OCI-LY7 (cell line): ENCODE measurements around the gene MYO9A.

Experiments
- EZH2phosphoT487 ChIP-seq: fragments of 200-600 bp; sonication (generic); IDR thresholded peaks from 2 replicates; pipeline ENCODE4 v1.6.1; 2018; ENCODE audit warnings: low read depth, borderline replicate concordance, mild to moderate bottlenecking, mixed run types, antibody characterized with exemption, low read length, moderate library complexity, mixed read lengths
- TF ChIP-seq, protein P1 (sequence below): fragments of 200-600 bp; sonication (generic); conservative IDR thresholded peaks from 2 replicates; pipeline ENCODE4 v1.5.1; 2014; ENCODE audit warnings: mild to moderate bottlenecking, antibody characterized with exemption, low read length, moderate library complexity, mixed read lengths

- TF ChIP-seq, protein P1, sequence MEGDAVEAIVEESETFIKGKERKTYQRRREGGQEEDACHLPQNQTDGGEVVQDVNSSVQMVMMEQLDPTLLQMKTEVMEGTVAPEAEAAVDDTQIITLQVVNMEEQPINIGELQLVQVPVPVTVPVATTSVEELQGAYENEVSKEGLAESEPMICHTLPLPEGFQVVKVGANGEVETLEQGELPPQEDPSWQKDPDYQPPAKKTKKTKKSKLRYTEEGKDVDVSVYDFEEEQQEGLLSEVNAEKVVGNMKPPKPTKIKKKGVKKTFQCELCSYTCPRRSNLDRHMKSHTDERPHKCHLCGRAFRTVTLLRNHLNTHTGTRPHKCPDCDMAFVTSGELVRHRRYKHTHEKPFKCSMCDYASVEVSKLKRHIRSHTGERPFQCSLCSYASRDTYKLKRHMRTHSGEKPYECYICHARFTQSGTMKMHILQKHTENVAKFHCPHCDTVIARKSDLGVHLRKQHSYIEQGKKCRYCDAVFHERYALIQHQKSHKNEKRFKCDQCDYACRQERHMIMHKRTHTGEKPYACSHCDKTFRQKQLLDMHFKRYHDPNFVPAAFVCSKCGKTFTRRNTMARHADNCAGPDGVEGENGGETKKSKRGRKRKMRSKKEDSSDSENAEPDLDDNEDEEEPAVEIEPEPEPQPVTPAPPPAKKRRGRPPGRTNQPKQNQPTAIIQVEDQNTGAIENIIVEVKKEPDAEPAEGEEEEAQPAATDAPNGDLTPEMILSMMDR, result no peak
- no peak for TF ChIP-seq EZH2phosphoT487
Measured at GRCh38 chr15:72130272-72130671, 12.3 kb upstream of the MYO9A start.
